Left colon (tissue), 2 donors: Measurements from ENCODE around the gene NPY4R. TPM values are rescaled to one million over a fixed set of nuclear protein-coding genes. Genes with fewer than 3 reads are reported as not detected.
A peak's percentile ranks its signal among the peaks of the same experiment; 100 is the strongest.
"Not testable (repeated sequence)": the region's sequence is repeated elsewhere in the genome, so short reads cannot be mapped to it uniquely, and the experiment has no call there.

Experiments
- ATAC-seq: fragments of 200-7000 bp; cut with Tn5 transposase; one replicate; pipeline ENCODE4 v1.9.1; 2020; ENCODE audit warnings: mild to moderate bottlenecking, moderate library complexity
- DNase-seq, 2 donors: peaks; one replicate each; pipeline ENCODE4 v3.0.0-alpha.2; 2020
- intact Hi-C, 2 donors: fragments of 100-400 bp; cut with DNase I in 1 of 2; cut with micrococcal nuclease in 1 of 2; formaldehyde crosslinking; loops; one replicate each; pipeline versions ENCODE4 v1.11.2 to v1.14.0; 2022; cut with DNase I, micrococcal nuclease
- long read RNA-seq: library from polyadenylated mRNA; unstranded; transcript quantifications from one replicate; pipeline ENCODE4 v2.0.0, GENCODE V29; 2021
- total RNA-seq, 2 donors: library from RNA; stranded (reverse); fragmentation: NEBNext Ultra II Directional; extraction: Animal tissue kit (Norgen Biotek cat#: 25700); gene quantifications; one replicate each; pipeline ENCODE4 v1.2.1, GENCODE V29; 2021
- donor health status: DM: no; HTN: no; CAD: no.
- donor health status: DM: yes; HTN: yes; CAD: no.

Gene NPY4R, protein sequence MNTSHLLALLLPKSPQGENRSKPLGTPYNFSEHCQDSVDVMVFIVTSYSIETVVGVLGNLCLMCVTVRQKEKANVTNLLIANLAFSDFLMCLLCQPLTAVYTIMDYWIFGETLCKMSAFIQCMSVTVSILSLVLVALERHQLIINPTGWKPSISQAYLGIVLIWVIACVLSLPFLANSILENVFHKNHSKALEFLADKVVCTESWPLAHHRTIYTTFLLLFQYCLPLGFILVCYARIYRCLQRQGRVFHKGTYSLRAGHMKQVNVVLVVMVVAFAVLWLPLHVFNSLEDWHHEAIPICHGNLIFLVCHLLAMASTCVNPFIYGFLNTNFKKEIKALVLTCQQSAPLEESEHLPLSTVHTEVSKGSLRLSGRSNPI
- total RNA-seq, result 1 to 10 TPM; 3.1 to 9.5 TPM
- long read RNA-seq, result 0 reads

DNA sequence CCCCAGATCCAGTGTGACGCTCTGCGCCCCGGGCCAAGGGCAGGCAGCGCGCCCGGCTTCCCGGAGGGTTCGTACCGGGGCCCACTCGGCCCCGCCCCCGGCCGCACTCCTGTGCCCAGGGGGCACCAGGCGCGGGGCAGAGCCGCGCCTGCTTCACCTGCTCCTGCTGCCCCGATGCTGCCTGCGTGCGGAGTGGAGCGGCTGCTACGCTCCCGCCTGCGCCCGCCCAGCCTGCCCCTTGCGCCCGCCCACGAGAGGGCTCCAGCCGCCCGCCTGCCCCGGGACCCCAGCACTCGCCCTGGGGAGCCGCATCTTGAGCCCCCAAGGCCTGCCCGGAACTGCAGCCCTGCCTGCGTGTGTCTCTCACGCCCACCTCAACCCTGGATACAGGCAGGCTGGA, at the start of gene NPY4R:
TSS of gene NPY4R (minus strand) at position 194 of the 400 bp plus-strand sequence. CDS start 3,323 bp downstream, outside the sequence.
- DNase-seq, intact Hi-C loops, ATAC-seq: not testable (repeated sequence)

DNA sequence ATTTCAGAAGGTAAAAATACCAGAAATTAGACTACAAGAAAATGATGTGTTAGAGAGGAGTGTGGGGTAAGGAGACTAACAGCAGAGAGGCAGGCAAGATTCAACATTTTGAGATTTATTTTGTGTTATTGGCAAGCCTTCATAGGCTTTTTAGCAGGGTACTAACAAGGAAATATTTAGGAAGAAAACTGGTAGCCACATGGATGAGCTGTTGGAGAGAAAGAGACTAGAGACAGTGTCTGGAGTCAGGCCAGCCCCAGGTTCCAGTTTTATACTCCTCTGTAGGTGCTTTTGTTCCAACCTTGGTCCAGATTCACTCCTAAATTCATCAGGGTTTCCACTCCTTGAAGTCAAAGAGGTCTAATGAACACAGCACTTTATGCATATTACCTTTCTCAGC, 49.6 kb upstream of the NPY4R start:
- intact Hi-C loops, result no loop called here
- no peak for ATAC-seq

GRCh38 chr10:46514899-46515298, 49.1 kb upstream of the NPY4R start:
- ATAC-seq (no peak), DNase-seq (peak in 1 of 2 donors; percentile 3)
- intact Hi-C loops, result no loop called here

More for the DNA sequence above, 49.6 kb upstream of the NPY4R start:
- peak in 1 of 2 donors; percentile 5 for DNase-seq

- peak in 1 of 2 donors; percentile 7 for DNase-seq
- no peak for ATAC-seq
- intact Hi-C loops, result no loop called here
Observed at GRCh38 chr10:46514431-46514861, 48.7 kb upstream of the NPY4R start.

GRCh38 chr10:46513333-46513732, 47.6 kb upstream of the NPY4R start:
- ATAC-seq, DNase-seq, intact Hi-C loops: not testable (repeated sequence)

DNA sequence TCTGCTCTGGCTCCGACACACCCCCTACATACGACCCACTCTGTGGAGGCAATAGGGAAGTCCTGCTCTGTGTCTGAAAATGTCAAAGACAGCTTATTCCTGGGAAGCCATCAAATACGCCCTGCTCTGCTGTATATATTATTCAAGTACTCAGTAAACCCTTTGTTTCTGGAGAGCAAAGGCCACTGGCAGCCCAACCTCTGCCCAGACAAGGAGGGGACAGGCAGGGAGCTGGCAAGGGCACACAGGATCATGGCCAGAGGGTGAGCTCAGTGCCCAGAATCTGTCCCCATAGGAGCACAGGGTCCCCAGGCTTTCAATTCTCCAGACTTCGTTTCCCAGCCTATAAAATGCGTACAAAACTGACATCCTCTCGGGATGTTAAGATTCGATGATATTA, 47.0 kb upstream of the NPY4R start:
- peak; percentile 78 for ATAC-seq
- intact Hi-C loops, DNase-seq: not testable (repeated sequence)

- intact Hi-C loops, DNase-seq: not testable (repeated sequence)
- ATAC-seq, result peak; percentile 42
Observed at GRCh38 chr10:46512002-46512401, 46.2 kb upstream of the NPY4R start.

DNA sequence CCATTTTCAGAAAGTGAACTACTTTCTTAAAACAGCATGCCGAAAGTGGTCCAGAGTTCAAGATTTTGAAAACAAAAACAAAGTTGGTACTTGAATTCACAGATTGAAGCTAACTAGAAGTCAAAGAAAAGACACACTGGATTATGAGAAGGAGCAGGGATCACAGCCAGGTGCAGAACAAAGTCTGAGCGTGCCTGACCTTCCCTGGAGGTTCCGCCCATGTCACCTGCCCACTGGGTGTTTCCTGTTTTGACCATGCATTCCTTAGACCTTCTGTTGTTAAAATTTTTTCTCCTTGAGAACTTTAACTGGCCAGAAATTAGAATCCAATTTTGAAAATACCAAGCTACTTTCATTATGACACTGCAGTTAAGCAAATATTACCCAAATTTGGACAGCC, 34.2 kb upstream of the NPY4R start:
- DNase-seq, intact Hi-C loops: not testable (repeated sequence)
- peak; percentile 87 for ATAC-seq

DNA sequence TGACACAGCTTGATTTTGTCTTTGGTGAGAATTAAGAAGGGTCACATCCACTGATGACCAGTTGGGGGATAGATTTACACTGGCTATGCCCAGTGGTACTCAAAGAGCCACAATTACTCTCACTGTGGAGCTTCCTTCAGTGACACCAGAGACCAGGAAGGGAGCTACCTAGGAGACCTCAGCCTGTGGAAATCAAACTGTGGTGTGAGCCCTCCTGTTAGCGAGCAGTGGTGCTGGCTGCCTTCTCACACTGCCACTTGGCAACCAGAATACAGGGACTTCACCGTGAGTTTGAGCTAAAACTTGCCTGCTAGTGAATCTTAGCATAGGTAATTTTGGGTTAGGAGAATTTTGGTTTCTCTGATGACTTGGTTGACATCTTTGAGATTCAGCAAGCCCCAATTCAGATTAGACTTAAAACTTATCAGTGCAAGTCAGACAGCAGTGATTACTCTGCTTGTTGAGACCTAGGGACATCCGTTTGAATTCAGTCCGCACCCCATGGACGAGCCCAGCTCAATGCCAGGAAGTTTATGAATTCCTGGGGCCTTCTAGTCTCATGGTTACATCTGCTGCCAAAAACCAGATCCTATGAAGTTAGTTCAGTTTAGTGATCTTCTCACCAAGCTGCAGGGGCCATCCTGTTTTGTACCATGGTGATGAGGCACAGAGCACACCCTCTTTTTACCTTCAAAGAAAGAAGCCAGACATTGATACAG, 33.4 kb upstream of the NPY4R start:
- DNase-seq, ATAC-seq, intact Hi-C loops: not testable (repeated sequence)

DNA sequence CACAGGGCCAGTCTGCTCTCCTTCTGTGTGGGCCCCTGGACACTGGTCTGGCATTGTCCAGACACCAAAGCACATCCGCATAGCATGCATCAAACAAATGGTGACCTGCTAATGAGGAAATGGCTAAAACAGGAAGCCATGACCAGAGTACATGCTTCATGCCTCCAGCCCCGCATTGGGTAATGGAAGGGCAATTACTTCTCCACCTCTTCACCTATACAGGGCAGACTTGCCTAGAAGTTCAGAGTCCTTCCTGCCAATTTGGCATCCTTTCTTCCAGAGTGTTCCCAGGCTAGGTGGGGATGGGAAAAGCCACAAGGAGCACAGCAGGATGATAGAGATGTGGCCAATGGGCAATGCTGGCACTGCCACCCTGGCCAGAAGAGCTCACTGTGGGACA, 32.1 kb upstream of the NPY4R start:
- peak; percentile 75 for ATAC-seq

GRCh38 chr10:46497401-46497800, 31.6 kb upstream of the NPY4R start:
- DNase-seq, intact Hi-C loops: not testable (repeated sequence)
- ATAC-seq, result peak; percentile 66

More for the DNA sequence above, 32.1 kb upstream of the NPY4R start:
- DNase-seq, intact Hi-C loops: not testable (repeated sequence)

DNA sequence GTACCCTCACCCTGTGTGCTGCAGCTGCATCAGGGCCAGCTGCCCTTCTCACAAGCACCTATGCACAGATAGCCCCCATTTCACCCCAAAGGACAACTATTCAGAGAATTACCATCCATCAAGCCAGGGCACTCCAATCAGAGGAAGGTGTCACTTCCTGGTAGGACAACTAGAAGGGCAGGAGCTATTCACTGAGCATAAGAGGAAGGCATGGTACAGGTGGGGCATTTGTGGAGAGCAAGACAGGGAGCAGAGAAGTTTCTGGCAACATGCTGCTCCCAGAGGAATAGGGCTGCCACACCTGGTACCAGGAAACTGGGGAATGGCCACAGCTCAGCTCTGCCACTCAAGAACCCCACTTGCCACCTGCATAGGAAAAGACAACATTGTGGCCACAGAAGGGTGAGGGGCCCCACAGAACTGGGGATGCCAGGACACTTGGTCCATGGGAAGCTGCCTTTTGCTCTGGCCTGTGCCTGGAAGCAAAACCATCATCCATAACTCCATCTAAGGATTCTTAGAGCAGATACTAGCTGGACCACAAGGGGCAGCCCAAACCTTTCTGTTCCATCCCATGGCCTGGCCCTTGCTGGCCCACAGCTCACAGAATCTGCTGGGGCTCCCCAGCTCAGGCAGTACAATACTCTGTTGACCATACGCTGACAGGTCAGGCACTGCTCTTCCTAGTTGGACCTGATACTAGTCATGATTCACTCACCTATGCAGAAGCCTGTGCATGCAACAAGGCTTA, 25.8 kb upstream of the NPY4R start:
- intact Hi-C loops, DNase-seq: not testable (repeated sequence)
- peak; percentile 77 for ATAC-seq

GRCh38 chr10:46490285-46490684, 24.5 kb upstream of the NPY4R start:
- intact Hi-C loops, DNase-seq, ATAC-seq: not testable (repeated sequence)

- intact Hi-C loops, ATAC-seq, DNase-seq: not testable (repeated sequence)
Observed at GRCh38 chr10:46486459-46486858, 20.7 kb upstream of the NPY4R start.

GRCh38 chr10:46474746-46475320, 9.1 kb upstream of the NPY4R start:
- peak; percentile 43 for ATAC-seq
- DNase-seq, intact Hi-C loops: not testable (repeated sequence)

DNA sequence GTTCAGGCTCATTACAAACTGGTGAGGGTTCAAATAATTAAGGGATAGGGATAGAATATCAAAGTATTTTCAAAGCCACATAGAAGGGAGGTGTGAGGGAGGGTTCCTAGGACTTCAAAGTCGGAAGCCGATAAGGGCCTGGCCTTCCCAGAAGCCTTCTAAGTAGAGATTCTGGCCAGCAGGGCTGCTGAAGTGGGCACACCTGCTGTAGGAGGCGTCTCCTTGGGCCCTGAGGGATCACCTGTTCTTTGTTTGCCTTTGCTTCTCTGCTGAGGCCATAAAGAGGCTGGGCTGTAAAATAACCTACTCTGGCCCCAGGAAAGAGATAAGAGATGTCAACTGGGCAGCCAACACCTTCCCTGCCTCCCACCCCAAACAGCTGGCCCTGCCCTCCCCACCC, 8.0 kb upstream of the NPY4R start:
- intact Hi-C loops, result not testable (repeated sequence)
- DNase-seq (peak; percentile 61 to 71), ATAC-seq (peak; percentile 92)

- DNase-seq, intact Hi-C loops: not testable (repeated sequence)
- ATAC-seq, result peak; percentile 52
Observed at GRCh38 chr10:46470134-46470533, 4.4 kb upstream of the NPY4R start.

DNA sequence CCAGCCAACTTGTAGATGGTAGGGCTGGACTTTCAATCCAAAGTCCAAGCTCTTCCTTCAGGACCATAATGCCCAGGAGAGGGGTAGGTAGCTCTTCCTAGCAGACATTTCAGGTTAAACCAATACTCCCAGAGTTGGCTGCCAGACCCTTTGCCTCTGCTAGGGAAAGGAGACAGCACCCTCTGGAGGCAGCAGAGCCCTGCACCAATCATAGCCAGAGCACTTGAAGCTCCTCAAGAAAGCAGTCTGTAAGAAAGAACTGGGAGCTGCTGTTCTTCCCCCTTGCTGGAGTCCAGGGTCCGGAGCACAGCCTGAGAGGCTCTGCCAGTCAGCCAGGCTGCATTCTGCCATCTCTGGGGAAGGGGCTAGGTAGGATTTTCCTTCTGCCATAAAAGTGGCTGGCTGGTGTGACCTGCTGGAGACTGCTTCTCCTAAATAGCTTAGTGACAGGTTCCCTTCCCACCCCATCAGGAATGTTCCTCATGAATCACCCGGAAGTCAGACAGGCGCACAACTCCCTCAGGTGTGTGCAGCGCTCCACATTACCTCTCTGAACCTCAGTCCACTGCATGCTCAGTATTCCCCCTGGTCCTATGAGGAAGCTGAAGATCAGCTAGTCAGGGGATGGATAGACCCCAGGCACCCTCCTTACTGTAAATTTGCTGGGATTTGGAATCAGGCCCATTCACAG, 2.5 kb upstream of the NPY4R start:
- peak; percentile 76 for ATAC-seq
- DNase-seq, intact Hi-C loops: not testable (repeated sequence)
